ENCODE measurements around the gene TRIM72.

GRCh38 chr16:31268033-31268365 is 54.1 kb downstream of the TRIM72 start:
- no peak for TF ChIP-seq POLR2AphosphoS5 (IDR thresholded peaks at IDR 0.05; ENCODE audit: low read depth, low read length)
- TF ChIP-seq REST (IDR thresholded peaks at IDR 0.05; ENCODE audit: insufficient read depth in 1 of 2, low read depth in 2 of 2, low read length in 2 of 2): no peak
- TF ChIP-seq TAF1 (IDR thresholded peaks at IDR 0.05; ENCODE audit: borderline replicate concordance, insufficient read depth, low read length): no peak
- no peak for TF ChIP-seq SIN3A (IDR thresholded peaks at IDR 0.05; ENCODE audit: borderline replicate concordance, insufficient read depth, low read length)

All from PFSK-1 (cell line).